GM03348 (cell line): Measurements from ENCODE around the gene TMEM91.

Experiments used
- DNase-seq: peaks from one replicate; pipeline ENCODE4 v3.0.0; 2012; ENCODE audit warnings: low spot score

The TMEM91 gene

GRCh38 chr19:41431426-41432386, 55.4 kb downstream of the TMEM91 start:
- DNase-seq, result peak; percentile 50

- DNase-seq, result no peak
Measured at GRCh38 chr19:41433171-41433570, 56.8 kb downstream of the TMEM91 start.
